GM23338 (cell line): ENCODE data around the gene PASK. TPM values are rescaled to one million over a fixed set of nuclear protein-coding genes. Genes with fewer than 3 reads are reported as not detected.

Experiments used
- ATAC-seq: fragments of 200-7000 bp; cut with Tn5 transposase; 3 replicates; pipeline ENCODE4 v1.9.1; 2020
- DNase-seq: peaks from one replicate; pipeline ENCODE4 v3.0.0-alpha.2; 2015; ENCODE audit warnings: low spot score
- H2AFZ ChIP-seq: fragments of 200-600 bp; sonication (generic); 2 replicates; pipeline ENCODE4 v1.8.0; 2016; ENCODE audit warnings: antibody characterized with exemption, mild to moderate bottlenecking, moderate library complexity
- H3F3A ChIP-seq: fragments of 200-600 bp; sonication (generic); replicated peaks from 2 replicates; pipeline ENCODE4 v1.8.0; 2017; ENCODE audit warnings: antibody characterized with exemption, mixed run types, low read depth
- H3K27ac ChIP-seq: fragments of 200-600 bp; sonication (generic); 2 replicates; pipeline ENCODE4 v1.6.1; 2016; ENCODE audit warnings: low read depth
- H3K27me3 ChIP-seq: fragments of 200-600 bp; sonication (generic); 2 replicates; pipeline ENCODE4 v1.8.0; 2016; ENCODE audit warnings: mild to moderate bottlenecking, mixed run types, moderate library complexity; ENCODE audit not compliant: insufficient read depth
- H3K36me3 ChIP-seq: fragments of 200-600 bp; sonication (generic); 2 replicates; pipeline ENCODE4 v1.8.0; 2016; ENCODE audit warnings: mild to moderate bottlenecking; ENCODE audit not compliant: insufficient read depth
- H3K4me1 ChIP-seq: fragments of 200-600 bp; sonication (generic); 2 replicates; pipeline ENCODE4 v1.8.0; 2016; ENCODE audit warnings: mild to moderate bottlenecking, moderate library complexity; ENCODE audit not compliant: insufficient read depth
- H3K4me2 ChIP-seq: fragments of 200-600 bp; sonication (generic); 2 replicates; pipeline ENCODE4 v1.7.1; 2017; ENCODE audit warnings: mixed run types
- H3K4me3 ChIP-seq: fragments of 200-600 bp; sonication (generic); 2 replicates; pipeline ENCODE4 v1.6.1; 2016; ENCODE audit warnings: mixed run types
- H3K79me2 ChIP-seq: fragments of 200-600 bp; sonication (generic); replicated peaks from 2 replicates; pipeline ENCODE4 v1.8.0; 2017; ENCODE audit warnings: mild to moderate bottlenecking; ENCODE audit not compliant: insufficient read depth
- H3K9me2 ChIP-seq: fragments of 200-600 bp; sonication (generic); 2 replicates; pipeline ENCODE4 v1.8.0; 2017; ENCODE audit not compliant: insufficient read depth
- H4K20me1 ChIP-seq: fragments of 200-600 bp; sonication (generic); replicated peaks from 2 replicates; pipeline ENCODE4 v1.8.0; 2017; ENCODE audit warnings: mild to moderate bottlenecking; ENCODE audit not compliant: insufficient read depth
- H3K27ac Mint-ChIP-seq: 2 replicates; pipeline ENCODE4 v1.8.0; 2020; ENCODE audit warnings: inconsistent platforms, mild to moderate bottlenecking, moderate library complexity, mixed read lengths
- H3K27me3 Mint-ChIP-seq: 3 replicates; pipeline ENCODE4 v1.8.0; 2022; ENCODE audit warnings: low read depth, mild to moderate bottlenecking, moderate library complexity, mixed read lengths, inconsistent platforms; ENCODE audit not compliant: insufficient read depth, poor library complexity
- H3K36me3 Mint-ChIP-seq: 3 replicates; pipeline ENCODE4 v1.8.0; 2021; ENCODE audit warnings: low read depth, mild to moderate bottlenecking, inconsistent platforms, moderate library complexity, mixed read lengths
- H3K4me1 Mint-ChIP-seq: 3 replicates; pipeline ENCODE4 v1.8.0; 2020; ENCODE audit warnings: mild to moderate bottlenecking, inconsistent platforms, mixed read lengths
- H3K4me3 Mint-ChIP-seq: 3 replicates; pipeline ENCODE4 v1.8.0; 2021; ENCODE audit warnings: moderate library complexity, mild to moderate bottlenecking, inconsistent platforms, mixed read lengths
- H3K9me3 Mint-ChIP-seq: 3 replicates; pipeline ENCODE4 v1.8.0; 2020; ENCODE audit warnings: moderate library complexity, mild to moderate bottlenecking, inconsistent platforms, mixed read lengths
- CREB1 ChIP-seq: fragments of 250-450 bp; sonication (Bioruptor Pico); IDR thresholded peaks from 2 replicates; pipeline ENCODE4 v1.5.0; 2020; ENCODE audit warnings: low read depth, mild to moderate bottlenecking, moderate library complexity
- EZH2 ChIP-seq: fragments of 200-600 bp; sonication (generic); IDR thresholded peaks from one replicate; pipeline ENCODE4 v1.8.0; 2017; ENCODE audit warnings: antibody characterized with exemption, mild to moderate bottlenecking, low read depth; ENCODE audit not compliant: unreplicated experiment
- JUNB ChIP-seq: IDR thresholded peaks from one replicate; pipeline ENCODE4 v1.6.1; 2016; ENCODE audit warnings: antibody characterized with exemption; ENCODE audit not compliant: unreplicated experiment
- NANOG ChIP-seq: IDR thresholded peaks from 2 replicates; pipeline ENCODE4 v1.6.1; 2016; ENCODE audit warnings: antibody characterized with exemption, borderline replicate concordance
- ZNF331 ChIP-seq: fragments of 250-450 bp; sonication (Bioruptor Pico); IDR thresholded peaks from 2 replicates; pipeline ENCODE4 v1.5.0; 2020; ENCODE audit warnings: low read depth, mild to moderate bottlenecking, moderate library complexity
- polyA plus RNA-seq: library from polyadenylated mRNA; unstranded; fragments of >200 nt; fragmentation: Nextera tagmentation; extraction: Ambion mirVana; gene quantifications from 2 replicates; pipeline ENCODE4 v1.2.1, GENCODE V29; 2016
- total RNA-seq: library from RNA; depleted of rRNA; stranded (reverse); fragments of >200 nt; shearing (Covaris generic); gene quantifications from 2 replicates; pipeline ENCODE4 v1.2.3, GENCODE V29; 2014
- TF ChIP-seq, protein P1 (sequence below): IDR thresholded peaks from one replicate; pipeline ENCODE4 v1.6.1; 2018; ENCODE audit warnings: antibody characterized with exemption; ENCODE audit not compliant: unreplicated experiment
- TF ChIP-seq, protein P2 (sequence below), 2 experiments: fragments of 200-600 bp in 1 of 2; sonication (generic) in 1 of 2; conservative IDR thresholded peaks; 2 replicates each; pipeline versions ENCODE4 v1.5.1 to v1.6.1; 2016 to 2017; ENCODE audit warnings: antibody characterized with exemption in 2 of 2, low read depth in 2 of 2, mild to moderate bottlenecking in 2 of 2, moderate library complexity in 1 of 2
- TF ChIP-seq, protein P3 (sequence below): IDR thresholded peaks from 2 replicates; pipeline ENCODE4 v1.6.1; 2016; ENCODE audit warnings: antibody characterized with exemption
- TF ChIP-seq, protein P4 (sequence below): fragments of 250-450 bp; sonication (Bioruptor Pico); IDR thresholded peaks from 2 replicates; pipeline ENCODE4 v1.5.0; 2020; ENCODE audit warnings: mild to moderate bottlenecking, moderate library complexity

PASK gene
- total and polyA plus RNA-seq, 2 experiments from 2014 or later = 12.5 to 38.4 TPM

DNA sequence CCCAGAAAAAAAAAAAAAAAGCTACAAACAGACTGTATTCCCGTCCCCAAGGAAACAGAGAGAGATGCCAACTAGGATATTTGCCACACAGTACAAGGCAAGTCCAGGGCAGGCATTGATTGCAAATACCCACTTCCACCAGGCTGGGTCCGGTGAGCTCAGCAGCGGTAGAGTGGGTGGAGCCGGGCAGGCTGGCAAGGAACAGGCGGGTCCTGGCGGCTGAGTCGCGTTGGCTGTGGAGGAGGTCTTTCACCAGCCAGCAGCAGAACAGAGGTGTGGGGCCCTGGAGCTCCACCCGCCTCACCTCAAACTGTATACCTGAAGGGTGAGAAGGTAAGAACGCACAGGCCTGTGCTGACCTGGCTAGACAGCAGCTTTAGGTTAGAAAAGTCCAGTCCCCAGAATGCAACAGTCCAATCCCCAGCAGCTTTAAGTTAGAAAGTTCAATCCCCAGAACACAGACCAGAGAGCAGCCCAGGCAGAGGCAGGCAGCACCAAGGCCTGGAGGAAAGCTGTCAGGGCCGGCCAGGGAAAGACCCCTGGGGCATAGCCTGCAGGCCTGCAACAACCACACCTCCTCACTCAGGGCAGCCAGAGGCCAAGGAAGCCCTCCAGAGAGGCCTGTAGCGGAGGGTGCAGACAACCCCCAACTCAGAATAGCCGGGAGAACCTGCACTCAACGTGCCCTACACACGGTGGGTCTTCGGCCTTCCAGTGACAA lies 25.3 kb downstream of the PASK start (continued):
- TF ChIP-seq, protein P1, sequence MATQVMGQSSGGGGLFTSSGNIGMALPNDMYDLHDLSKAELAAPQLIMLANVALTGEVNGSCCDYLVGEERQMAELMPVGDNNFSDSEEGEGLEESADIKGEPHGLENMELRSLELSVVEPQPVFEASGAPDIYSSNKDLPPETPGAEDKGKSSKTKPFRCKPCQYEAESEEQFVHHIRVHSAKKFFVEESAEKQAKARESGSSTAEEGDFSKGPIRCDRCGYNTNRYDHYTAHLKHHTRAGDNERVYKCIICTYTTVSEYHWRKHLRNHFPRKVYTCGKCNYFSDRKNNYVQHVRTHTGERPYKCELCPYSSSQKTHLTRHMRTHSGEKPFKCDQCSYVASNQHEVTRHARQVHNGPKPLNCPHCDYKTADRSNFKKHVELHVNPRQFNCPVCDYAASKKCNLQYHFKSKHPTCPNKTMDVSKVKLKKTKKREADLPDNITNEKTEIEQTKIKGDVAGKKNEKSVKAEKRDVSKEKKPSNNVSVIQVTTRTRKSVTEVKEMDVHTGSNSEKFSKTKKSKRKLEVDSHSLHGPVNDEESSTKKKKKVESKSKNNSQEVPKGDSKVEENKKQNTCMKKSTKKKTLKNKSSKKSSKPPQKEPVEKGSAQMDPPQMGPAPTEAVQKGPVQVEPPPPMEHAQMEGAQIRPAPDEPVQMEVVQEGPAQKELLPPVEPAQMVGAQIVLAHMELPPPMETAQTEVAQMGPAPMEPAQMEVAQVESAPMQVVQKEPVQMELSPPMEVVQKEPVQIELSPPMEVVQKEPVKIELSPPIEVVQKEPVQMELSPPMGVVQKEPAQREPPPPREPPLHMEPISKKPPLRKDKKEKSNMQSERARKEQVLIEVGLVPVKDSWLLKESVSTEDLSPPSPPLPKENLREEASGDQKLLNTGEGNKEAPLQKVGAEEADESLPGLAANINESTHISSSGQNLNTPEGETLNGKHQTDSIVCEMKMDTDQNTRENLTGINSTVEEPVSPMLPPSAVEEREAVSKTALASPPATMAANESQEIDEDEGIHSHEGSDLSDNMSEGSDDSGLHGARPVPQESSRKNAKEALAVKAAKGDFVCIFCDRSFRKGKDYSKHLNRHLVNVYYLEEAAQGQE = no peak
- TF ChIP-seq JUNB (no peak), NANOG (no peak), ZNF331 (no peak), CREB1 (no peak), EZH2 (no peak)
- TF ChIP-seq, protein P2, sequence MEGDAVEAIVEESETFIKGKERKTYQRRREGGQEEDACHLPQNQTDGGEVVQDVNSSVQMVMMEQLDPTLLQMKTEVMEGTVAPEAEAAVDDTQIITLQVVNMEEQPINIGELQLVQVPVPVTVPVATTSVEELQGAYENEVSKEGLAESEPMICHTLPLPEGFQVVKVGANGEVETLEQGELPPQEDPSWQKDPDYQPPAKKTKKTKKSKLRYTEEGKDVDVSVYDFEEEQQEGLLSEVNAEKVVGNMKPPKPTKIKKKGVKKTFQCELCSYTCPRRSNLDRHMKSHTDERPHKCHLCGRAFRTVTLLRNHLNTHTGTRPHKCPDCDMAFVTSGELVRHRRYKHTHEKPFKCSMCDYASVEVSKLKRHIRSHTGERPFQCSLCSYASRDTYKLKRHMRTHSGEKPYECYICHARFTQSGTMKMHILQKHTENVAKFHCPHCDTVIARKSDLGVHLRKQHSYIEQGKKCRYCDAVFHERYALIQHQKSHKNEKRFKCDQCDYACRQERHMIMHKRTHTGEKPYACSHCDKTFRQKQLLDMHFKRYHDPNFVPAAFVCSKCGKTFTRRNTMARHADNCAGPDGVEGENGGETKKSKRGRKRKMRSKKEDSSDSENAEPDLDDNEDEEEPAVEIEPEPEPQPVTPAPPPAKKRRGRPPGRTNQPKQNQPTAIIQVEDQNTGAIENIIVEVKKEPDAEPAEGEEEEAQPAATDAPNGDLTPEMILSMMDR (conservative IDR thresholded peaks at IDR 0.05; ENCODE audit: low read depth in 2 of 2) = no peak
- TF ChIP-seq, protein P3, sequence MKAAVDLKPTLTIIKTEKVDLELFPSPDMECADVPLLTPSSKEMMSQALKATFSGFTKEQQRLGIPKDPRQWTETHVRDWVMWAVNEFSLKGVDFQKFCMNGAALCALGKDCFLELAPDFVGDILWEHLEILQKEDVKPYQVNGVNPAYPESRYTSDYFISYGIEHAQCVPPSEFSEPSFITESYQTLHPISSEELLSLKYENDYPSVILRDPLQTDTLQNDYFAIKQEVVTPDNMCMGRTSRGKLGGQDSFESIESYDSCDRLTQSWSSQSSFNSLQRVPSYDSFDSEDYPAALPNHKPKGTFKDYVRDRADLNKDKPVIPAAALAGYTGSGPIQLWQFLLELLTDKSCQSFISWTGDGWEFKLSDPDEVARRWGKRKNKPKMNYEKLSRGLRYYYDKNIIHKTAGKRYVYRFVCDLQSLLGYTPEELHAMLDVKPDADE = no peak

DNA sequence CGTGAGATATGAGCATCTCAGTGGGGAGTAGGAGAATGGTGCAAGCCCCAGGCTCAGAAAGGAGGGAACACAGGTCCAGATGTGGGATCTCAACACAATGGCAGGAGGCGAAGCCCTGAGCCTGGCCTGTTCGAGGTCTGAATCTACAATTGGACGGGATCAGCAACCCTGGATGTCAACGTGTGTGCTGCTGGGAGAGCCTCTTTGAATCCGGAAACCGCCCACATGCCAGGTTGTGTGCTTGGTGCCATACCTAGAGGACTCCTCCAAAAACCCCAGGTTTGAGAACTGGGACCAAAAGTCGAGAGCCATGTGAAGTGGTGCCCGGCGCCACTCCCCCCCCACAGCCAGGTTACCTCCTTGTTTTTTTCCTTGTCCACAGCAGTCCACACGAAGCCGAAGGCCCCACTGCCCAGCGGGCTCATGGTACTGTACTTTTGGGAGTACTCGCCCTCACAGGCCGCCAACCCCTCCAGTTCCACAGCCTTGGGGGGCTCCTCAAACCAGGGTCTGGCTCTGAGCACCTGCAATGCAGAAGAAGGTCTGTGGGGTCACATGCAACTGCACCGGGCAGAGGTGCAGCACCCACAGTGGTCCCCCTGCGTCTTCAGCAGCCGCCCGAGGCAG lies 26.8 kb downstream of the PASK start:
- Histone ChIP-seq H2AFZ (no peak overlapping the region), H3K4me2 (no peak overlapping the region), H3K4me1 (no peaks in the 10 kb centered on the region), H3K79me2 (no peaks in the 10 kb centered on the region), H3K4me3 (no peak overlapping the region), H3K9me2 (no peaks in the 10 kb centered on the region), H3K36me3 (peaks cover 12% of the 10 kb centered on the region), H3F3A (no peaks in the 10 kb centered on the region), H3K27ac (no peak overlapping the region), H3K27me3 (no peaks in the 10 kb centered on the region), H4K20me1 (no peaks in the 10 kb centered on the region; the same call in none of the 2 replicates)
- Mint-ChIP-seq H3K9me3 (no peaks in the 10 kb centered on the region), H3K27me3 (peaks cover 1% of the 10 kb centered on the region), H3K4me3 (no peak overlapping the region), H3K36me3 (peaks cover 37% of the 10 kb centered on the region), H3K4me1 (no peaks in the 10 kb centered on the region), H3K27ac (no peak overlapping the region)
- ATAC-seq = no peak
- TF ChIP-seq, protein P4, sequence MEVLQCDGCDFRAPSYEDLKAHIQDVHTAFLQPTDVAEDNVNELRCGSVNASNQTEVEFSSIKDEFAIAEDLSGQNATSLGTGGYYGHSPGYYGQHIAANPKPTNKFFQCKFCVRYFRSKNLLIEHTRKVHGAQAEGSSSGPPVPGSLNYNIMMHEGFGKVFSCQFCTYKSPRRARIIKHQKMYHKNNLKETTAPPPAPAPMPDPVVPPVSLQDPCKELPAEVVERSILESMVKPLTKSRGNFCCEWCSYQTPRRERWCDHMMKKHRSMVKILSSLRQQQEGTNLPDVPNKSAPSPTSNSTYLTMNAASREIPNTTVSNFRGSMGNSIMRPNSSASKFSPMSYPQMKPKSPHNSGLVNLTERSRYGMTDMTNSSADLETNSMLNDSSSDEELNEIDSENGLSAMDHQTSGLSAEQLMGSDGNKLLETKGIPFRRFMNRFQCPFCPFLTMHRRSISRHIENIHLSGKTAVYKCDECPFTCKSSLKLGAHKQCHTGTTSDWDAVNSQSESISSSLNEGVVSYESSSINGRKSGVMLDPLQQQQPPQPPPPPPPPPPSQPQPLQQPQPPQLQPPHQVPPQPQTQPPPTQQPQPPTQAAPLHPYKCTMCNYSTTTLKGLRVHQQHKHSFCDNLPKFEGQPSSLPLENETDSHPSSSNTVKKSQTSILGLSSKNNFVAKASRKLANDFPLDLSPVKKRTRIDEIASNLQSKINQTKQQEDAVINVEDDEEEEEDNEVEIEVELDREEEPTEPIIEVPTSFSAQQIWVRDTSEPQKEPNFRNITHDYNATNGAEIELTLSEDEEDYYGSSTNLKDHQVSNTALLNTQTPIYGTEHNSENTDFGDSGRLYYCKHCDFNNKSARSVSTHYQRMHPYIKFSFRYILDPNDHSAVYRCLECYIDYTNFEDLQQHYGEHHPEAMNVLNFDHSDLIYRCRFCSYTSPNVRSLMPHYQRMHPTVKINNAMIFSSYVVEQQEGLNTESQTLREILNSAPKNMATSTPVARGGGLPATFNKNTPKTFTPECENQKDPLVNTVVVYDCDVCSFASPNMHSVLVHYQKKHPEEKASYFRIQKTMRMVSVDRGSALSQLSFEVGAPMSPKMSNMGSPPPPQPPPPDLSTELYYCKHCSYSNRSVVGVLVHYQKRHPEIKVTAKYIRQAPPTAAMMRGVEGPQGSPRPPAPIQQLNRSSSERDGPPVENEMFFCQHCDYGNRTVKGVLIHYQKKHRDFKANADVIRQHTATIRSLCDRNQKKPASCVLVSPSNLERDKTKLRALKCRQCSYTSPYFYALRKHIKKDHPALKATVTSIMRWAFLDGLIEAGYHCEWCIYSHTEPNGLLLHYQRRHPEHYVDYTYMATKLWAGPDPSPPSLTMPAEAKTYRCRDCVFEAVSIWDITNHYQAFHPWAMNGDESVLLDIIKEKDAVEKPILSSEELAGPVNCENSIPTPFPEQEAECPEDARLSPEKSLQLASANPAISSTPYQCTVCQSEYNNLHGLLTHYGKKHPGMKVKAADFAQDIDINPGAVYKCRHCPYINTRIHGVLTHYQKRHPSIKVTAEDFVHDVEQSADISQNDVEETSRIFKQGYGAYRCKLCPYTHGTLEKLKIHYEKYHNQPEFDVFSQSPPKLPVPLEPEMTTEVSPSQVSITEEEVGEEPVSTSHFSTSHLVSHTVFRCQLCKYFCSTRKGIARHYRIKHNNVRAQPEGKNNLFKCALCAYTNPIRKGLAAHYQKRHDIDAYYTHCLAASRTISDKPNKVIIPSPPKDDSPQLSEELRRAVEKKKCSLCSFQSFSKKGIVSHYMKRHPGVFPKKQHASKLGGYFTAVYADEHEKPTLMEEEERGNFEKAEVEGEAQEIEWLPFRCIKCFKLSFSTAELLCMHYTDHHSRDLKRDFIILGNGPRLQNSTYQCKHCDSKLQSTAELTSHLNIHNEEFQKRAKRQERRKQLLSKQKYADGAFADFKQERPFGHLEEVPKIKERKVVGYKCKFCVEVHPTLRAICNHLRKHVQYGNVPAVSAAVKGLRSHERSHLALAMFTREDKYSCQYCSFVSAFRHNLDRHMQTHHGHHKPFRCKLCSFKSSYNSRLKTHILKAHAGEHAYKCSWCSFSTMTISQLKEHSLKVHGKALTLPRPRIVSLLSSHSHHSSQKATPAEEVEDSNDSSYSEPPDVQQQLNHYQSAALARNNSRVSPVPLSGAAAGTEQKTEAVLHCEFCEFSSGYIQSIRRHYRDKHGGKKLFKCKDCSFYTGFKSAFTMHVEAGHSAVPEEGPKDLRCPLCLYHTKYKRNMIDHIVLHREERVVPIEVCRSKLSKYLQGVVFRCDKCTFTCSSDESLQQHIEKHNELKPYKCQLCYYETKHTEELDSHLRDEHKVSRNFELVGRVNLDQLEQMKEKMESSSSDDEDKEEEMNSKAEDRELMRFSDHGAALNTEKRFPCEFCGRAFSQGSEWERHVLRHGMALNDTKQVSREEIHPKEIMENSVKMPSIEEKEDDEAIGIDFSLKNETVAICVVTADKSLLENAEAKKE = no peak
- no peak for DNase-seq
